SH-SY5Y (cell line): ENCODE results near the gene NDUFC1.

Experiments used
- GATA2 ChIP-seq: IDR thresholded peaks from 2 replicates; pipeline ENCODE4 v1.6.1; 2011; ENCODE audit warnings: mild to moderate bottlenecking, low read depth, low read length
- GATA3 ChIP-seq: IDR thresholded peaks from 2 replicates; pipeline ENCODE4 v1.6.1; 2011; ENCODE audit warnings: low read depth, mild to moderate bottlenecking, low read length, moderate library complexity

DNA sequence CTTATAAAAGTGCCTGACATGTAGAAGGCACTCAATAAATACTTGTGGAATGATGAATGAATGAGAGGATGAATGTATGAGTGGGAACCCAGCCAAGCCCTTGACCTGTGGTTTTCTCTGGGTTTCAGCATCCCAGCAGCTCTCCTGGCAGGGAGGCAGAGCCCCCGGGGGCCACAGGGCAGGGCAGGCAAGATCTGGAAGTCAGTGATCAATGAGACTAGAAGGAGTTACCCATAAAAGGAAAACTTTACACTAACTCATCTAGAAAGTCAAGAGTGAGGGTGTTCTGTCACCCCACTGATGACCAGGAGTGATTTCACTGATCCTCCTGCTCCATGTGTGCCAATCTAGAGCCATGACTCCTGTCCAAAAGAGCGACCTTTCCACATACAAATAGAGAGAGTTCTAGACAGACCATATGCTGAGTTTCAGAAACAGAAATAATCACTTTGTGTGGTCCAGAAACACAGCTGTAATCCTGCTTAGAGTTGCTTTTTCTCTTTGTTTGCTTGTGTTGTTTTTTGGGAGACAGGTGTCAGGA, 59.7 kb downstream of the NDUFC1 start:
- TF ChIP-seq GATA2 (no peak), GATA3 (no peak)
